Parietal lobe (tissue), 2 donors: Measurements from ENCODE around the gene HAUS7. TPM values are rescaled to one million over a fixed set of nuclear protein-coding genes. Genes with fewer than 3 reads are reported as not detected.

Source experiments
- small RNA-seq: library from RNA; depleted of rRNA; stranded (forward); fragments of <200 nt; gene quantifications from one replicate; pipeline ENCODE3, GENCODE V24; 2014; ENCODE audit warnings: low replicate concordance
- total RNA-seq: library from RNA; depleted of rRNA; stranded (reverse); fragments of >200 nt; gene quantifications from one replicate; pipeline ENCODE4 v1.2.3, GENCODE V29; 2014

Gene HAUS7
- total RNA-seq: 11.0 TPM

DNA sequence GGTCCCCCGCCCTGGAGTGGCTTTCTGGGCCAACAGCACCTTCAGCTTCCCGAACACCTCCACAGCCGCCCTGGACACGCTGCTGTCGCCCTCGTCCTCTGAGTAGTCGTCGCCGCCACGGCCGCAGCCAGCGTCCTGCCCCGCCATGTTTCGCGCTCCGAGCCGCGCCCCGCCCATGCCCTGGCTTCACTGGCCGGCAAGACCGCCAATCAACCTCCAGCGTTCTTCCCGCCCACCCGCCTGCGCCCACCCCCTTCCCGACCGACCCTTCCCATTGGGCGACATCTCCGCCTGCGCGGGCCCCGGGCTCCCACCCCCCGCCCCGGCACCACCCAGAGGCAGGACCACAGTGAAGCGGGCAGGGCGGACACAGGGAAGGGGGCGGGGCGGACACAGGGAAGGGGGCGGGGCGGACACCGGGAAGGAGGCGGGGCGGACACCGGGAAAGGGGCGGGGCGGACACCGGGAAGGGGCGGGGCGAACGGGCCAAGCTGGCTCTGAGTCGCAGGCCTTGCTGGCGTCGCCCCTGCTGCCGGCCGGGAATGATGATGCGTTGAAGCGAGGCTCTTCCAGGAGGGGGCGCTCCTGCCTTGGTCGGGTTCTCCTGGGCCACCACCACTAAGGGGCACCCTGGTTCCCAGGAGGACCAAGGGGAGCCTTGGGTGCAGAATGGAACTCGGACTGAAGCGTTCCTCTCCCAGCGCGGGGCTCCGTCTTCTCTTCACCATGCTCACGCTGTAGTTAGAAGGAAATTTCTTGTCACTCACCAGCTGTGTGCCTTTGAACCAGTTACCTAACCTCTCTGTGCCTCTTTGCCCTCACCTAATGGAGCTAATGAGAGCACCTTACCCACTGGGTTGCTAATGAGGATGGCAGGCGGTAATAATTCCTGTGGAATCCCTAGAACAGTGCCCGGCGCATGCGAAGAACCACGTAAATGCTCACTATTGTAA, at the start of gene HAUS7:
TSS of gene HAUS7 (minus strand) at position 166 of the 953 bp plus-strand sequence. CDS start at position 147, 19 bp downstream.

DNA sequence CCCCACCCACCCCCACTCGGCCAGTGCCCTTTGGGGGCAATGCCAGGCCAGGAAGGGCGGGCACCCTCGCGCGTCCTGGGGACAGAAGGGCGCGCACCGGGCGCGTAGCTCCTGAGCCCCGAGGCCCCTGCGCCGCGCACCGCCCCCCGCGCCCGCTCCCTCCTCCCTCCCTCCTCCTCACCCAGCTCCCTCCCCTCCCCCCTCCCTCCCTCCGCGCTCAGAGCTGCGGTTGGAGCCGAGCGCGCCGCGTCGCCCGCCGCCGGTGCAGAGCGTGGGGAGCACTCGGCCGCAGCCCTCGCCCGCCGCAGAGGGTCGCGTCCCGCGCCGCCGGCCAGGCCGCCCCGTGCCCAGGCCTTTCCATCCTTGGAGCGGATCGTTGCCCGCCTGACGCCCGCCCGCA, 47.0 kb upstream of the HAUS7 start, which contains the start of gene ATP2B3:
TSS of gene ATP2B3 (plus strand) at position 220 of the 400 bp plus-strand sequence. CDS start 18,606 bp downstream, outside the sequence.

DNA sequence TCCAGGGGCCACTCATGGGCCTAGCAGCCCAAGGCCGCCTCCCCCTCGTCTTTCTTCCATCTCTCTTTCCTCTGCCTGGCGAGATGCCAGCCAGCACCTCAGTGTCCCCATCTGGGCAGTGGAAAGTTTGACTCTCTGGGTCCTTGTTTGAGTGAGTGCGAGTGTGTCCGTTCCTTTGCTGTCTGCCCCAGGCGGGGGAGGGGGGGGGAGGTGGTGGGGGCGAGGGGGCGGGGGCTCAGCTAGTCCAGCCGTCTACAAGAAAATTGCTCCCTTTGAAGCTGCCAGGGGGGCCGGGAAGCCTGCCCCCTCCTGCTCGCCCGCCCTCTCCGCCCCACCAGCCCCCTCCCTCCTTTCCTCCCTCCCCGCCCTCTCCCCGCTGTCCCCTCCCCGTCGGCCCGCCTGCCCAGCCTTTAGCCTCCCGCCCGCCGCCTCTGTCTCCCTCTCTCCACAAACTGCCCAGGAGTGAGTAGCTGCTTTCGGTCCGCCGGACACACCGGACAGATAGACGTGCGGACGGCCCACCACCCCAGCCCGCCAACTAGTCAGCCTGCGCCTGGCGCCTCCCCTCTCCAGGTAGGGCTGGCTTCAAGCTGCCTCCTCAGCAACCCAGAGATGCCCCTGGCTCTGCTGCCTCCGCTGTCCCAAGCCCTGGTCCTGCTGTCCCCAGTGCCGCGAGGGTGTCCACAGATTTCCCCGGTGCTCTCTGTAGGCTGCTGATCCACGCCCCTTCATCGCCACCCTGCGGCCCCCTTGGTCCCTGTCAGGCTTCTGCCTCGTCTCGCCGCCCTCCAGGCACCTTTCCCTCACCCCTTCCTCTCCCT, 24.4 kb upstream of the HAUS7 start, which contains the start of gene BGN:
TSS of gene BGN (plus strand) at position 440 of the 821 bp plus-strand sequence. CDS start 9,652 bp downstream, outside the sequence.

DNA sequence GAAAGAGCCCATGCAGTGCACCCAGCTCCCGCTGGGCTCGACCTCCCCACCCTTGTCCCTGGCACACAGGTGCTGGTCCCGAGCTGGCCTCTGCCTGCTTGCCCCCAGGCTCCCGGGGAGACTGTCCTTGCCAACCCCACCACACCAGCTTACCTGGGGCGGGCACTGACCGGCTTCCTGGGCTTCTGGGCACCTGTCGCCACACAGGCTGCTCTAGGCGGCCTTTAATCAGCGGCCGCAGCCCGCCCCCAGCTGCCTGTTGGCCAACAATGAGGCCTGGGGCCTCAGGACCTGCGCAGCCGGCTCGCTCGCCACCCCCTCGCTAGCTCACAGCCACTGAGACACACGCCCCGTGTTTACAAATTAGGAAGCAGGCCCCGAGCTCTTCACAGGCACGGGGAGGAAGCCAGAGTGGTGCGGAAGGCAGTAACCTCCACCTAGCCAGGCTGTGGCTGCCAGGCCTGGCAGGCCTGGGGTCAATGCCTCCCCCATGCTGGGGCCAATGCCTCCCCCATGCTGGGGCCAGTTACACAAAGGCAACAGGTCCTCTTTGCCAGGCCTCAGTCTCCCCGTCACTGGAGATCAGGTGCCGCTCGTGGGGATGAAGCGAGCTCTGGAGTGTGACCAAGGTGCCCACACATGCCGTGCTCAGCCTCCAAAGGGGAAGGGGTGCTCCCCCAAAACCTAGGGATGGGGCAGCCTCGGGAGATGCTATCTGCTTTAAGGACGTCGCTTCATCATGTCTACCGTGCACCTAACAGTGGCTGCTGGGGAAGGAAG, 24.3 kb downstream of the HAUS7 start, which contains the start of gene TREX2:
TSS of gene TREX2 (minus strand) at position 201 of the 780 bp plus-strand sequence. CDS start 626 bp downstream, outside the sequence.

DNA sequence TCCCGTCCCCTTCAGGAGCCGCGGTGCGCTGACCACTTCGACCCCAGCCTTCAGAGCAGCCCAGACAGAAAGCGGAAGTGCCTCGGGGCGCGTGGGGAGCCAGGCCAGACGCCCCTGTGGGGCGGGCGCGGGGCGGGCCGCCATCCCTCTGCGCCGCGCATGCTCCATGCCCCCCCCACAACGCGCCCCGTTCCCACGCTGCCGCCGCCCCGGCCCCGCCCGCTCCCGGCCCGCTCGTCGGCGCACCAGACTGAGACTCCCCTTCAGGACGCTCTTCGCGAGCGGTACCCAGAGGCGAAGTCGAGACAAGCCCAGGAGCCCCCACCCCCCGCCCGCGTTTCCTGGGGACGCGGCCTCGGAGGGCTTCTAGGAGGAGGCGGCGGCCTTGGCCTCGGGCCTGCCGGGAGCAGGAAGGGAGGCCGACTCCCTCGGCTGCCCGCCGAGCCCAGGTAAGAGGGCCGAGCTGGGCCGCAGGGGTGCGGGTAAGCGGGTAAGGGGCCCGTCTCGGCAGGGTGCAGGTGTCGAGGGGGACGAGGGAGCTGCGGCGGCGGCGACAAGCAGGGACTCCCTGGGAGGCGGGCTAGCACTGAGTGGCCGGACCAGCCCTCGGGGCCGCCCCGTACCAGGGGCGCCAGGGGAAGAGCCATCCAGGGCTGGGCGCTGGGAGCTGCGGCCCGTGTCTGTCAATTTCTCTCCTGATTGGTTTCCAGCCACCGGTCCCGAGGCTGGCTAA, 59.0 kb downstream of the HAUS7 start, which contains the start of gene ZFP92:
TSS of gene ZFP92 (plus strand) at position 218 of the 733 bp plus-strand sequence. CDS start 6,851 bp downstream, outside the sequence.

DNA sequence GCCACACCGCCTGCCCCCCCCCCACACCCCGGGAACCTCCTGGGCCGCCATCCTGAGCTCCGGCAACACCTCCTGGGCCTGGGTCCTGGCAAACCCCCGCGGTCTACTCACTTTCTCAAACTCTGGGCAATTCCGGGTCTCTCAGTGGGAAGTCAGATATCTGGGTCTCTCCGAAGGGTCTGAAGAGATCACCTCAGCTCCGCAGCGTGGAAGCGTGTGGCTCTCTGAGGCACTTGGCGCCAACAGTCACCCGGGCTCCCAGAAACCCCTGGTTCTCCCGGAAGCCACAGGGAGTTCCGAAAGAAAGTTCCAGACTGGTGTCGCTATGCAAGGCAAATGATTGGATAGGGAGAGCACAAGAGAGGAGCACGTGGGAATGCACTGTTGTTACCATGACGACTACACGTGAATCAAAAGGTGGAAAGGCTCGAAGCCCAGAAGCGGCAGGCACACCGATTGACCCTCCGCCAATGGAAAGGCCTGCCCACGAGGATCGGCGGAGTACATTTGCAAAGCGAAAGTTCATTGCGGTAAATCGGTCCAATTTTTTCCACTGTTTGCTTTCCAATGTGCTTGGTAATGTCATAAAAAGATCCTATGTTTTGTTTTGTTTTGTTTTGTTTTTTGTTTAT, 69.1 kb downstream of the HAUS7 start, which contains the start of gene PNMA6E:
TSS of gene PNMA6E (minus strand) at position 218 of the 632 bp plus-strand sequence. CDS start 2,501 bp downstream, outside the sequence.

Small RNAs within 50 kb of the gene (small RNA-seq; reads per million reads assigned to genes)
- gene RN7SL667P: not detected

Other genes with a start within 250 kb of the HAUS7 start
- gene PNMA6F, start 148.8 kb downstream of the HAUS7 start, total RNA-seq: not detected
- 13.8 TPM for gene ZNF275, start 136.4 kb downstream of the HAUS7 start, total RNA-seq
- not detected for gene PNMA6E, start 69.2 kb downstream of the HAUS7 start, total RNA-seq
- gene ZFP92, start 59.1 kb downstream of the HAUS7 start, total RNA-seq: 1.9 TPM
- 1.9 TPM for gene TREX2, start 24.5 kb downstream of the HAUS7 start, total RNA-seq
- 4.7 TPM for gene BGN, start 24.4 kb upstream of the HAUS7 start, total RNA-seq
- gene ATP2B3, start 47.1 kb upstream of the HAUS7 start, total RNA-seq: 11.6 TPM
- 15.7 TPM for gene CCNQ, start 128.6 kb upstream of the HAUS7 start, total RNA-seq
- 1.6 TPM for gene DUSP9, start 176.6 kb upstream of the HAUS7 start, total RNA-seq
- gene PNCK, start 203.2 kb upstream of the HAUS7 start, total RNA-seq: 33.8 TPM
- gene SLC6A8, start 217.3 kb upstream of the HAUS7 start, total RNA-seq: 19.4 TPM